HG03175 (cell line): Measurements from ENCODE around the gene KDELR3.
"Not testable (repeated sequence)": the region's sequence is repeated elsewhere in the genome, so short reads cannot be mapped to it uniquely, and the experiment has no call there.

Experiments used
- ATAC-seq: cut with Tn5 transposase; IDR thresholded peaks from one replicate; pipeline ENCODE4 v1.9.1; 2021; ENCODE audit warnings: mild to moderate bottlenecking, moderate library complexity; ENCODE audit not compliant: unreplicated experiment

The KDELR3 gene

DNA sequence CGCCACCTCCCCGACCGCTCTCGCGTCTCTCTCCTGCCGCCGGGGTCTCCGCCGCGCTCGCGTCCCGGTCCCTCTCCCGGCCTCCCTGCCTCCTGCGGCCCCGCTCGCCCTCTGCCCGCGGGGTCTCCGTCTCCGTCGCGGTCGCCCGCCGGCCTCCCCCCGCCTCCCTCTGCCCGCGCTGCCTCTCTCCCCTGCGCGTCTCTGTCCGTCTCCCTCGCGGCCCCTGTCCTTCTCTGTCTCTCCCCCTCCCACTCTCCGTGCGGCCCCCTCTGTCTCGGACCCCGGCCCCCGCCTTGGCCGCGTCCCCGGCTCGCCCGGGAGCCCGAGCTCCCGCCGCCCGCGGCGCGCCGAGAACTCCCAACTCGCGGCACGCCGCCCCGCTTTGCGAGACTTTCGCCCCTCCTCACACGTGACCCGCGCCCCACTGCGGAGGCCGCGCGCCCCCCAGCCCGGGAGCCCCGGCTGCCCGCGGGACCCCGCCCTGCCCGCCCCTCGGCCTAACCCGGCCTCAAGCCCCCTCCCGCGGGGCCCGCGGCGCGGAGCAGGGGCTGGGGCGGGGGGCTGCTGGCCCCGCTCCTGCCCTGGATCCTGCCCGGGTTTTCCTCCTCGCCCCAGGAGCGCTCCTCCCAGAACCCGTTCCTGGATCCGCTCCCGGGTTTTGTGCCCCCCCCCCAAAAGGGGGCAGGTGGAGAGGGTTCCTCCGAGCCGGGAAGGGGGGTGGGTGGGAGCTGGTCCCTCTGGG, 12.2 kb upstream of the KDELR3 start:
- ATAC-seq, result no peak

DNA sequence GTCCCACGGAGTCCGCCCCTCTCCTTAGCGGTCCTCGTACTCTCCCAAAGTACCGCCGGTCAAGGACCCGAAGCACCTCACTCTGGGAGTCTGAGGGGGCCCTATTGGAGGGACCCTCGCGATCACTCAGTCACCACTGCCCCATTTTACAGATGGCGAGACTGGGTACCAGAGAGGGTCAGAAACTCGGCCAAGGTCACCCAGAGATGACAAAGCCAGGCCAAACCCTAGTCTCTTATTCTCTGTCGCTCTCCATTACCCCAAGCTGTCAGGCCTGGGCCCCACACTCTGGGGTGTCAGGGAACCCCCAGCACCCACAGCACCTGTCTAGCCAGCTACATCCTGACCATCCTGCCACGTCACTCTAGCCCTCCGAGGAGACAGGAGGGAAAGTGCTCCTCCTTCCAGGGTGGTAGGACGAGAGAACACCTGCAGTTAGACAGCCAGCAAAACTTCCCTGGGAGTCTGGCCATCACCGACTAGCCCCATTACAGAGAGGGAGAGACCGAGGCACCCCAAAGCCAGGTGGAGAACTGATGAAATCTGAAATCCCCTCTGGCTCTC, 11.5 kb upstream of the KDELR3 start:
- ATAC-seq, result no peak

DNA sequence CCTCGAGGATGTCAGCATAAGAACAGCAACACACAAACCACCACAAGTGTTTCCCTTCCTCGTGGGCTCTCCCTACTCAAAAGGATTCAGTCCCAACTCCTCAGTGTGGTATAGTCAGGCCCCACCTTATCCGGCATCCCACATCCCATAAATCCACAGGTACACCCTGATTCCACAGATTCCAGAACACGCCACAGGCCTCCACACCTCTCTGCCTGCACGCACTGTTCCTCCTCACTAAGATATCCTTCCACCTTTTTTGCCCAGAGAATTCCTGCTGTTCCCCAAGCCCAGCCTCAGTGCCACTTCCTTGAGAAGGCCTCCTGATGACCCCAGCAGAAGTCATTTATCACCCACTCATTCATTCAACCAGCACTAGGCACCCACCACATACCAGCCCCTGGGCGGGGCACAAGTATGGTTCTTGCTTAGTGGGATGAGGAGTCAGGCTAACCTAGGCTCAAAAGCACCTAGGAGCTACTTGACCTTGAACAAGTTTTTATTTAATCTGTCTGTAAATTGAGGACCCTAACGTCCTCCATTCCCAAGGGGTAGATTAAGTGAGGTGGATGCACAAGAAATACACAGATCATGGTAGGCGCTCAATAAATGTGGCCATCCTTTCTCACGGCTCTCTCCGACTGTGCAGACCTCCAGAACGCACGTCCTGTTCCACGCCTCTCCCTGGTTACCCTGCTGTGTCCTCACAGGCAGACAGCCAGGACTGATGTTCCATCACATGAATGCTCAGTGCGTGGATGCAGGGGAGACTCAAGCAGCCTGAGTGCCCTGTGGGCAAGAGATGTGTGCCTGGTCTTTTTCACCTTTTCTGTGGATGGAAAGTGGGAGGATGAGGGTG, 10.8 kb upstream of the KDELR3 start:
- ATAC-seq, result no peak

DNA sequence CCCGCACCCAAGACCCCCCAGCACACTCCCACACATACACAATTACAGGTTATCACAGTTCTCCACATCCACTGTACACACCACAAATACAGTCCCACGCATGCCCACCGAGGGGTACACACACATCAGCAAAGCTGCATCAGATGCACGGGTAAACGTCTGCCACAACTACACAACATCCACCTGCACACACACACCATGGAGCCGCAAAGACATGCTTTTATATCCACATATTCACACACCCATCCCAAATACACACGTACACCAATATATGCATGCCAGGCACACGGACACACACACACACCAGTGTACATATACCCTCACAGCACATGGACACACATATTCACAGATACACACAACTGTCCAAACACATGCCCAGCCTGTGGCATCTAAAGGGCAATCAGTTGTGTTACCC, 7.5 kb upstream of the KDELR3 start:
- ATAC-seq, result no peak

DNA sequence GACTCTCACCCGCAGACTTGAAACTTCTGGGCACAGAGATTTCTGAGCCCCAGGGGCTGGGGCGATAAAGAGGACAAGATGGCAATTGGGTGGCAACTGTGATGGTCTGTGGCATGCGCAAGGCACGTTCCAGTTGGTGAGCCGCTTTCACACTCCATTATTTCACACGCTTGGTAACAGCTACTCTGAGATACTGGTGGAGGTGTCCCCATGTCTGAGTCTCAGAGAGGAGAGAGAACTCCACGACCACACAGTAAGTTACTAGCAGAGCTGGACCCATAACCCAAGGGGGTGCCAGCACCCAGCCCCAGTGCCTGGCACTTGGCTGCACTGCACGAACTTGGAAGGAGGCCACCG, 6.9 kb upstream of the KDELR3 start:
- ATAC-seq, result no peak

DNA sequence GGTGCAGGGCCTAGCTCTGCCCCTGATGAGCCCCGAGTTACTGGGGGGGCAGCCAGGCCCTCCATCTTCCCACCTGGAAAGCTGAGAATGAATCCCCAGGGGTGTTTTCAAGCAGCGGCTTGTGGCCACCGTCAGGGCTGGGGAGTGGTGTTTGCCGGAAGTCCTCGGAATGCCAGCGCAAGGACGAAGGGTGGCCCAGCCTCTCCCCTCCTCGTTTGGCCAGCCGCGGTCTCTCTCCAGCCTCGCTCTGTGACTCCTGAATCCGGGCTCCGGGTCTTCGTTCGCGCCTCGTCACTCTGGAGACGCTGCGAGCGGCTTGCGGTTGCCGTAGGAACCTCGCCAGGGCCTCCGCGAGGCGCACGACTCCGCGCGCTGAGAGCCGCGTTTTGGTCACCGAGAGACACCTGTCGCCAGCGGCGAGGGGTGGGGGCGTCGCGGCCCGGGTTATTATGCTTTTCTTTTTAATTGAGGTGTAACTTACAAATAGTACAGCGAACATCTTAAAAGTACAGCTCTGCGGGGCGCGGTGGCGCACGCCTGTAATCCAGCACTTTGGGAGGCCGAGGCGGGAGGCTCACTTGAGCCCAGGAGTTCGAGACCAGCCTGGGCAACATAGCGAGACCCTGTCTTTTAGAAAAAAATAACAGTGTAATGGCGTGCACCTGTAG, 6.3 kb upstream of the KDELR3 start:
- ATAC-seq, result no peak

DNA sequence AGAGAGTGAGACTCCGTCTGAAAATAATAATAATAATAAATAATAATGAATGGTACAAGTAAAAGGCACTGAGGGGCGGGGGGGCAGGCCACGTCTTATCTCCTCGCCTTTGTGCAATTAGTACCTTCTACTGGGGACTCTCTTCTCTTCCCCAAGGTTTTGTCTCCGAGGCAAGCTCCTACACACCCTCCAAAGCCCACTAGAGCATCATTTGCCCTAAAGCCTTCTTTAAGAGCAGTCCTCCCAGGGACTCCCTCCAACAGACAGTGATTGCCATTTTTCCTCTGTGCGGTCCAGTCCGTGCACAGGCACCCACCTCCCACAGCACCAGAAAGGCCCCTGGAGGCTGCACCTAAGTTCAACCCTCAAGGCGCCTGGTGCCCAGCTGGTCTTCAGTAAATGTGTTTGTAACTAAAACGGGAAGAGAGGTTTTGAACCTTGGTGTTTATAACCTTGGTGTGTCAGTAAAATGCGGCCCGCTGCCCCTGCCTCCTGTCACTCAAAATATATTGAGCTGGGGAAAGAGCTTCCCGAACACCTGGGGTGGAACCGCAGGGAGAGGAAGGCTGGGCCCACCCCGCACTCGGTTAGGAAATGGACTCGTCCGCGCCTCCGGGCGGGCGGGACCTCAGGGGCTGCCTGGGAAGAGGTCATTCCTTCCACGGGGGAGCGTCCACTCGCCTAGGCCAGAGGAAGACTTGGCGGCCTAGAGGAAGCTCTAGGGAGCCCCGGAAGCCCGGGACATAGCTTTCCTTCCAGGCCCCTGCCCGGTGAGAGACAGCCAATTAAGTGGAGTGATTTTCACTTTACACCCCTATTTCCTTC, 4.7 kb upstream of the KDELR3 start:
- ATAC-seq, result no peak

DNA sequence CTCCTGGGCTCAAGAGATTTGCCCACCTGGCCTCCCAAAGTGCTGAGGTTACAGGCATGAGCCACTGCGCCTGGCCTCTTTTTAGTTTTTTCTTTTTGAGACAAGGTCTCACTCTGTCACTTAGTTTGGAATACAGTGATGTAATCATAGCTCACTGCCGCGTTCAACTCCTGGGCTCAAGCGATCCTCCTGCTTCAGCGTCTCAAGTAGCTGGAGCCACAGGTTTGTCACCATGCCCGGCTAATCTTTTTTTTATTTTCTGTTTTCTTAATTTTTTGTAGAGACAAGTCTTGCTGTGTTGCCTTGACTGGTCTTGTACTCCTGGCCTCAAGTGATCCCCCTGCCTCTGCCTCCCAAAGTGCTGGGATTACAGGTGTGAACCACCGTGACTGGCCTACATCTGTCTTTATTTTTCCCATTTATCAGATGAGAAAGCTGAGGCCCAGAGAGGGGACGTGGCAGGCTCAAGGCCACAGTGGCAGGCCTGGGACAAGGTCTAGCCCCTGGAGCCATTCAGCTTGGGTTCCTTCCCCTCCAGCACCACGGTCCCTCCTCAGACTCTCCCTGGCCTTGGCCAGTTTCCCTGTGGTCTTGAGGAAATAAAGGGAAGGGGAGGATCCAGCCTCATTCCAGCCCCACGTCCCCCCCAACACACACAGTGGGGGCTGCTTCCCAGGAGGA, 2.8 kb upstream of the KDELR3 start:
- no peak for ATAC-seq

DNA sequence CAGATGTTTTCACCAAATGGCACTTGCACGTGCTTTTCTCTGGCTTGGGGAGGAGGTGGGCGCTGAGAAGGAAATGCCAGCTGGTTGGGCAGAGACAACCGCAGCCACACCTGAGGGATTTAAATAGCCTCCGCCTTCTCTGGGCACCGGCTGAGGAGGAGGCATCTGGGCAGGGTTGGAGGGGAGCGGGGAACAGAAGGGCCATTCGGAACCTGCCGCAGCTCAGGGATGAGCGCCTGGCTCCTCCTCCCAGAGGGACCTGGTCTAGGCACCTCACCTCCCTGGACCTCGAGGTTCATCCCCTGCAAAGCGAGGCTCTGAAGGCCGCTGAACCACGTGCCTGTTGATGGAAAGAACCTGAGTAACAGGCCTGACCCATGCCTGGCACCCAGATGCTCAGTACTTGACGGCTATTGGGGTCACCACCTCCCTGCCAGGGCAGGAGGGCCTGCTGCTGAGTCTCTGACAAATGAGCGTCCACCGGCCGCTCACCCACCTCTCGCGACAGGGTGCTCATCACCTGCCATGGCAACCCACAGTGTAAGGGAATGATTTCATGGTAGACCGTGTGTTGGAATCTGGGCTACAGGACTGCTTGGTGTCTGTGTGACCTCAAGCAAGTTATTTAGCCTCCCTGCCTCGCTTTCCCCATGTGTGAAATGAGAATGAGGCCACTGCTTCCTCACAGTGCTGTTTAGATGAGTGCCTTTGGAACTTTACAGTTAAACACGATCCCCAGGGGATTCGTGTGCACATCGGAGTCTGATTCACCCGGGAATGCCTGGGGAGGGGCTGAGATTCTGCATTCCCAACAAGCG, 2.0 kb upstream of the KDELR3 start:
- no peak for ATAC-seq

DNA sequence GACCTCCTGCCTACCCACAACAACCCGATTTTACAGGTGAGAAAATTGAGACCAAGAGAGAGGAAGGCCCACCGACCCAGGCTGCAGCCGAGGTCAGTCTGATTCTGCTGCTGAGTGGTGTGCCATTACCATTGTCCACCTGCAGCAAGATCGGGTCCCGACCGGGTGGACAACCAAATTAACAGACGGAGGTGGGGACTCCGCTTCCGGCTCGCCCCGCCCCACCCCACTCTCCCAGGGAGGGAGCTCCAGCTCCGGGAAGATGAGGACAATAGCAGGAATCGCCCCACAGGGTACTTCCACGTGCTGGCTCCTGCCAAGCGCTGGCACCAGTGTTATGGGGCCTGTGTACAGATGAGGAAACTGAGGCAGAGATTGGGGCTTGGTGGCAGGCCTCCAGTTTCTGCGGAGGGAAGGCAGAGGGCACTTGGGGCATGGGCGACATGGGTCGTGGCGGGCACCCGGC, 425 bp upstream of the KDELR3 start:
- ATAC-seq, result no peak

DNA sequence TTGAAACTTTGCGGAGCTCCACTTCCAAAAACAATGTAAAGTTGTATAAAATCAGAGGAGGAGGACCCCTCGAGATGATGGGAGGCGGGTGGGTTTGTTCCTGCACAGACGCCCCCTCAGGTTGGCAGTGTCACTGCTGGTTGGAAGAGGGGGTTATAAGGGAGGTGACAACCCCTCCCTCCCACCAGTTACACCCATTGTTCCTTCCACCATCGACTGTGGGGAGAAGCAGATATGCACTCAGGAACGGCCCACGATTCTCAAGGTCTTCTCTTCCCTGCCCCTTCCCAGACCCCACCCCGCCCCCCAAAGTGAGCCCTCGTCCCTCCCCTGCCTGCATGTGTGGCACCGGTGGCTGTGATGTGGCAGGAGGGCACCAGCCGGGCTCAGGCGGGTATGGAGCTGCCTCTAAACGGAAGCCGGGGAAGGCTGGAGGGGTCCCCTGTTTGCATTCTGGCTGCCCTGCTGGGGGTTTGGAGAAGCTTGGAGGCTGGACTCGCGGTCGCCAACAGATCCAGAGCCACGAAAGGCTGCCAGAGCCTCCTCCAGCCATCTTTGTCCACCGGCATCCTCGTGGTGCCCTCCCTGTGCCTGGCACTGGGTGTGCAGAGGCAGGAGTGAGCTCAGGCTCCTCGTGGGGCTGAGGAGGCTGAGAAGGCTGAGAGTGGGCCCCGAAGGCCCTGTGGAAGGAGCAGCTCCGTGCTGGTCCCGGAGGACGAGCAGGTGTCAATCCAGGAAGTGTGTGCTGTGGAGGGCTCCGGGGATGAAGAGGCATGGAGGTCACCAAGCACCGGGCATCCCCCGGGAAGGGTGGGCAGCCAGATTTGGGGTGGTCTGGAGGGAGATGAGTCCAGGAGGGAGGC, 778 bp downstream of the KDELR3 start:
- ATAC-seq, result no peak

DNA sequence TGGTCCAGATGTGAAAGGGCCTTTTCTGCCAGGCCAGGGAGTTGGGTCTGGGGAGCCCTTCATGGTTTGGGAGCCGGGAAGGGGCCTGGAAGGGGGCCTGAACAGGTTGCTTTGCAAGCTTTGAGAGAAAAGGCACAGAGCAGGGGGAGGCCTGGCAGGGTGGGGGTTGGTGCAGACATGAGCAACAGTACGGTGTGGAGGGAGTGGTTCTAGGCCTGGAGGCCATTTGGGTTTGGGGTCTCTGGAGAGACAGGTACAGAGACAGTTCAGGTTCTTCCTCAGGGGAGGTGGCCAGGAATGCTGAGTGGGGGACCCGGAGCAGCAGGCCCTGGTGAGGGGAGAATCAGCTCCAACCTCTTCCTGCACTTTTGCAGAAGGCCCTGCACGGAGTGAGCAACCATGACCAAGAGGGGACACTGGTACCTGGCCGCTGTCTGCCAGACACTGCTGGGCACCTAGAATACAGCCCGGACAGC, 1.4 kb downstream of the KDELR3 start:
- ATAC-seq, result no peak

DNA sequence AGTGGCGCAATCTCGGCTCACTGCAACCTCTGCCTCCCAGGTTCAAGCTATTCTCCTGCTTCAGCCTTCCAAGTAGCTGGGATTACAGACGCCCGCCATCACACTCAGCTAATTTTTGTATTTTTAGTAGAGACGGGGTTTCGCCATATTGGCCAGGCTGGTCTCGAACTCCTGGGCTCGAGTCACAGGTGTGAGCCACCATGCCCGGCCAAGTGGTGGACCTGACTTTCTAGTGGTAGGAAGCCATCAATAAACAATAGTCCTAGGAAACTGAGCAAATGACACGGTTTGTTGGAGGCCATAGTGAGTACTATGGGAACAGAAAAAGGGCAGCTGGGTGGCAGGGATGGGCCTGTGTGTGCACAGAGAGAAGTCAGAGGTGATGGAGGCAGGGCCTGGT, 2.3 kb downstream of the KDELR3 start:
- not testable (repeated sequence) for ATAC-seq

DNA sequence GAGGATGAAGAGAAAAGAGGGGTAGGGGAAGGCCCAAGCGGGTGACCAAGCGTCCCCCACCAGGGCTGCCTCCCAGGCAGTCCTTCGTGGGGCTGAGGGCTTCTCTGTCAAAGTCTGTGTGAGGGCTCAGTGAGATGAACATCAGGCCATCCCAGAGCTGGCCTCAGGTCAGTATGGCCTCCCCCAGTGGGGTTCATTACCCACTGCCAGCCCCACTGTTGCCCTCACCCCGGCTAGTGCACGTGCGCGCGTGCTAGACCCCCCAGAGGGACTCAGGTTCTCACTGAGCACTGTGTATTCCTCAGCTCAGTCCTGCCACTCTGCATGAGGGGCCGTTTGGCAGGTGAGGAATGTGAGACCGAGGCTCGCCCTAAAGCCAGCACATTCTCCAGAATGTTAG, 3.3 kb downstream of the KDELR3 start:
- ATAC-seq, result no peak

DNA sequence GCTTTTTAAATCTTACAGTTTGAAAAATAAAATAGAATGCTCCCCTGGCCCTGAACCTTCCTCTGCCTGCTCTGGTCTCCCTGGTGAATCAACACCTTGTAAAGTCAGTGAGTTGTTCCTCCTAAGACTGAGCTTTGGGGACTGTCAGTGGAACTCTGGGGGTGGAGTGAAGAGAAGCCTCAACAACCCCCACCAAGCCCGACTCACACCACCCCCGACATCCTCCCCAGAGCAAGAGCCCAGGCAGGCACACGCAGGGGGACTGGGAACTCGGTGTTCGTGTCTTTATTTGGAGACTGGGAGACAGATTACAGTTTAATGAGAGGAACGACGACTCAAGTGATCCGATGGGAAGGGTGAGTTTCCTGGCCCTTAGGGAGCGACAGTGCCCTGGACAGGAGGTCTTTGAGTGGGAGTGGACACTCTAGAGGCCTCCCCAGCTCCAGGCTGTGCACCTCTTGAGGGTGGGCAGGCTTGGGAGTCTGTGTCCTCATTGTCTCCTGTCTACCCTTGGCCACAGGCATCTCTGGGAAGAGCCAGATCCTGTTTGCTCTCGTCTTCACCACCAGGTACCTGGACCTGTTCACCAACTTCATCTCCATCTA, 6.2 kb downstream of the KDELR3 start:
- ATAC-seq, result no peak

DNA sequence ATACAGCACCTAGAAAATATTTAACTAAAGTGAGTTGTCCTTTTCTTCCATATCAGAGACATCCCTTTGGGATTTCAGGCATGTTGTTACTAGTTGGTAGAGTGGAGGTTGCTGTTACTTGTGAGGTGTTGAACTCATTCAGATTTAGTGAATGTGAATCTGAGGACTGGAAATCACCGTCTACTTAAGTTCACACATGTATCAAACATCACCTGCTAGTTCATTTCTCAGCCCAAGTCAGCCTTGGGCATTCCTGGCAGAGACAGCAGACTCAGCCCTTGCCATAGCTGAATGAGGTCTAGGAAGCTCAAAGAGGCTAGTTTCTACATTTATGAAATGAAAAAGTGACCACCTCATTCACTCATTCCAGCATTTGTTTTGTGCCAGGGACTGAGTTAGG, 9.7 kb downstream of the KDELR3 start:
- ATAC-seq, result no peak

DNA sequence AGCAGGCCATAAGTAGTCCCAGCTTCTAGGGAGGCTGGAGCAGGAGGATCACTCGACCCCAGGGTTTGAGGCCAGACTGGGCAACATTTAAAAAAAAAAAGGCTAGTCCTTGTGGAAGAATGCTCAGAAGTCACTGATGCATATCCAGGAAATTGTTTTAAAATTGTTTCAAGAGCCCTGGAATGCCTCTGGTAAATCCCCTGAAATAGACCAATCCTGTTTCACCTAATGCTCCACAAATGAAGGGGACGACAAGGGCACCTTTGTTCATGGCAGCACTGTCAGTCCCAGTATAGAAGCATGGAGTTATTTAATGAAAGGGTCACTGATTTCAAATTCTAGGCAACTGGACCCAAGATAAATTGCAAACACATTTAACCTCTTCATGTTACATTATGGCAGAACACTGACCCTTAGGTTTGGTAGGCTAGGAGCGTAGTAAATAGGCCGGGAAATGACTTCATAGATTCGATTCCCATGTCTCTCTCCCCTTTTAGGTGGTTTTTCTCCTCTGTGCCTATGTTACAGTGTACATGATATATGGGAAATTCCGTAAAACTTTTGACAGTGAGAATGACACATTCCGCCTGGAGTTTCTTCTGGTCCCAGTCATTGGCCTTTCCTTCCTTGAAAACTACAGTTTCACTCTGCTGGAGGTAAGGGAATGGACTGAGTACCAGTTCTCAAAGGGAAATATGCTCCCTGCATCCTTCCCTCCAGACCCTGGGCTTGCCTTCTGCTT, 11.4 kb downstream of the KDELR3 start:
- no peak for ATAC-seq
